SH-SY5Y (cell line): Measurements from ENCODE around the gene LTBP1.

ENCODE experiments used
- GATA2 ChIP-seq: IDR thresholded peaks from 2 replicates; pipeline ENCODE4 v1.6.1; 2011; ENCODE audit warnings: mild to moderate bottlenecking, low read depth, low read length
- GATA3 ChIP-seq: IDR thresholded peaks from 2 replicates; pipeline ENCODE4 v1.6.1; 2011; ENCODE audit warnings: low read depth, mild to moderate bottlenecking, low read length, moderate library complexity

GRCh38 chr2:33225350-33225749 is 278.6 kb downstream of the LTBP1 start:
- TF ChIP-seq GATA2 (no peak), GATA3 (no peak)
